Uterus (tissue), 4 donors: ENCODE results near the gene RTKN. TPM values are rescaled to one million over a fixed set of nuclear protein-coding genes. Genes with fewer than 3 reads are reported as not detected.

Experiments used
- DNase-seq, 2 donors: peaks; one replicate each; pipeline ENCODE4 v3.0.0-alpha.2; 2019 to 2020
- H3K27ac ChIP-seq, 2 donors: fragments of 200-600 bp; sonication (generic); 1 replicate in 1 of 2; 2 replicates in 1 of 2; pipeline ENCODE4 v1.5.1; 2016 to 2018
- H3K27me3 ChIP-seq, 2 donors: fragments of 200-600 bp; sonication (generic); one replicate each; pipeline ENCODE4 v1.5.1; 2018 to 2019; ENCODE audit warnings: control low read depth in 1 of 2
- H3K36me3 ChIP-seq, 2 donors: fragments of 200-600 bp; sonication (generic); one replicate each; pipeline ENCODE4 v1.5.1; 2019; ENCODE audit warnings: control low read depth in 1 of 2
- H3K4me1 ChIP-seq, 2 donors: fragments of 200-600 bp; sonication (generic); one replicate each; pipeline ENCODE4 v1.5.1; 2018 to 2019; ENCODE audit warnings: control low read depth in 1 of 2
- H3K4me3 ChIP-seq, 2 donors: fragments of 200-600 bp; sonication (generic); 1 replicate in 1 of 2; 2 replicates in 1 of 2; pipeline ENCODE4 v1.5.1; 2018 to 2019; ENCODE audit warnings: mild to moderate bottlenecking in 1 of 2
- H3K9me3 ChIP-seq, 2 donors: fragments of 200-600 bp; sonication (generic); one replicate each; pipeline ENCODE4 v1.5.1; 2019; ENCODE audit warnings: control low read depth in 1 of 2
- CTCF ChIP-seq, 4 experiments: fragments of 200-600 bp in 2 of 4; fragments of 450-650 bp in 2 of 4; sonication (generic) in 2 of 4; IDR thresholded peaks; one replicate each; pipeline ENCODE4 v1.5.1; 2016 to 2019; ENCODE audit warnings: antibody characterized with exemption in 4 of 4, mild to moderate bottlenecking in 2 of 4, moderate library complexity in 1 of 4
- POLR2A ChIP-seq, 2 donors: fragments of 450-650 bp; IDR thresholded peaks; one replicate each; pipeline ENCODE4 v1.6.1; 2016; ENCODE audit warnings: antibody characterized with exemption in 2 of 2, mild to moderate bottlenecking in 1 of 2, moderate library complexity in 1 of 2
- intact Hi-C: fragments of 100-400 bp; cut with DNase I; formaldehyde crosslinking; loops from one replicate; pipeline ENCODE4 v1.15.1; 2023; ENCODE audit warnings: low total_unique reads
- total RNA-seq, 4 donors: library from RNA; depleted of rRNA in 3 of 4; stranded (reverse); fragments of >200 nt in 3 of 4; gene quantifications; one replicate each; pipeline versions ENCODE4 v1.1.0 to v1.2.4, GENCODE V29; 2014 to 2023
- donor health status: DM: yes; HTN: yes; CAD: no.

Gene RTKN
- total RNA-seq, 4 donors from 2014 or later, result 9.8 to 36.3 (median 12.0) TPM

DNA sequence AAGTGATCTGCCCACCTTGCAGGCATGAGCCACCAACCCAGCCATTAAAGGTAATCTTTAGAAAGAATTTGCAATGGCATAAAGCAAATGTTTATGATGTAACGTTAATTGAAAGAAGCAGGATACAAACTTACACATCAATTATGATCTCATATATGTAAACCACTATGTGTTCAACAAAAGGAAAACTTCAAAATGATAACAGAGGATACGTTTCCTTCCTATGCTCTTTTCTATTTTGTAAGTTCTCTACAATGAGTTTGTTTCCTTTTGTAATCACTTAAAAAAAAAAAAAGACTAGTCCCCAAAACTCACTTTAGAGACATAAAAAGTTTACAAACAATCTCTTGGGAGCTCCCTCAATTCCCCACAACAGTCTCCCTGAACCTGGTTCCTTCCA lies 21.7 kb downstream of the RTKN start:
- intact Hi-C loops, result no loop called here
- no peak for DNase-seq
- Histone ChIP-seq H3K4me3 (no peak overlapping the region), H3K27me3 (no peaks in the 10 kb centered on the region), H3K27ac (no peak overlapping the region), H3K36me3 (no peaks in the 10 kb centered on the region), H3K9me3 (no peaks in the 10 kb centered on the region), H3K4me1 (no peaks in the 10 kb centered on the region)
- TF ChIP-seq CTCF (IDR thresholded peaks at IDR 0.05) (no peak), POLR2A (IDR thresholded peaks at IDR 0.05) (no peak)

- no peak overlapping the region for H3K27ac ChIP-seq
- no peaks in the 10 kb centered on the region for H3K36me3 ChIP-seq
- TF ChIP-seq POLR2A (IDR thresholded peaks at IDR 0.05), result no peak
- no peak for TF ChIP-seq CTCF (IDR thresholded peaks at IDR 0.05)
- no peak for DNase-seq
- intact Hi-C loops, result no loop called here
- no peaks in the 10 kb centered on the region for H3K27me3 ChIP-seq
- no peak overlapping the region for H3K4me3 ChIP-seq
- peaks cover 0 to 2% of the 10 kb centered on the region in 2 donors for H3K4me1 ChIP-seq
- no peaks in the 10 kb centered on the region for H3K9me3 ChIP-seq
Observed at GRCh38 chr2:74419345-74419744, 22.4 kb downstream of the RTKN start.

- Histone ChIP-seq H3K4me3 (no peak overlapping the region), H3K27me3 (no peaks in the 10 kb centered on the region), H3K9me3 (no peaks in the 10 kb centered on the region), H3K4me1 (peaks cover 0 to 5% of the 10 kb centered on the region in 2 donors), H3K36me3 (no peaks in the 10 kb centered on the region), H3K27ac (no peak overlapping the region)
- intact Hi-C loops, result no loop called here
- no peak for DNase-seq
- no peak for TF ChIP-seq POLR2A (IDR thresholded peaks at IDR 0.05)
- TF ChIP-seq CTCF (IDR thresholded peaks at IDR 0.05), result no peak
Observed at GRCh38 chr2:74418312-74418711, 23.4 kb downstream of the RTKN start.

DNA sequence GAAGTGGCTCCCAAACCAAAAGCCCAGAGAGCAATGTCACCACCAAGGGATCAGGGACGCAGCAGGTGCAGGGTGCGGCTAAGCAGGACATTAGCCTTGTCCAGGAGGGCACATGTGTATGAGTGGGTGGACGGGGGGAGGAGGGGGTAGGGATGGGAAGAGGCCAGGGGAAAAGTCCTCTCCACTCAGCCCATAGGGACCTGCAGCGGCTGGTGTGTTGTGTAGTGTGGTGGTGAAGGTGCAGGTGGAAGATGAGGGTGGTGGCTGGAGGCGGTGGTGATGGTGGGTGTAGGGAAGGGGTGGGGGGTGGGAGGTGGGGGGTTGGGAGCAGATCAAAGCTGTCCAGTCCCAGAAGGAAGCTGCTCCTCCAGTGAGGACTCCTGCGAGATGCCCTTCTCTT lies 24.0 kb downstream of the RTKN start:
- Histone ChIP-seq H3K9me3 (no peaks in the 10 kb centered on the region), H3K4me1 (peaks cover 0 to 5% of the 10 kb centered on the region in 2 donors), H3K4me3 (no peak overlapping the region), H3K36me3 (no peaks in the 10 kb centered on the region), H3K27ac (no peak overlapping the region), H3K27me3 (no peaks in the 10 kb centered on the region)
- intact Hi-C loops, result no loop called here
- DNase-seq, result no peak
- no peak for TF ChIP-seq CTCF (IDR thresholded peaks at IDR 0.05)
- TF ChIP-seq POLR2A (IDR thresholded peaks at IDR 0.05), result no peak

- H3K9me3 ChIP-seq, result no peaks in the 10 kb centered on the region
- intact Hi-C loops, result no loop called here
Observed at GRCh38 chr2:74417197-74417596, 24.5 kb downstream of the RTKN start.

More at GRCh38 chr2:74417197-74417596, 24.5 kb downstream of the RTKN start:
- Histone ChIP-seq H3K4me3 (no peak overlapping the region), H3K27me3 (no peaks in the 10 kb centered on the region), H3K36me3 (no peaks in the 10 kb centered on the region), H3K27ac (no peak overlapping the region), H3K4me1 (peaks cover 0 to 5% of the 10 kb centered on the region in 2 donors)
- no peak for DNase-seq
- TF ChIP-seq CTCF (IDR thresholded peaks at IDR 0.05) (no peak), POLR2A (IDR thresholded peaks at IDR 0.05) (no peak)
